Mesothelial cell of epicardium (in vitro differentiated cells): Measurements from ENCODE around the gene SMIM17. TPM values are rescaled to one million over a fixed set of nuclear protein-coding genes. Genes with fewer than 3 reads are reported as not detected.

ENCODE experiments used
- DNase-seq, 2 experiments: peaks; one replicate each; pipeline ENCODE4 v3.0.0; 2021; ENCODE audit warnings: low spot score in 2 of 2; ENCODE audit not compliant: unreplicated experiment in 2 of 2
- H3K27ac Mint-ChIP-seq: 2 replicates; pipeline ENCODE4 v1.8.0; 2021; ENCODE audit warnings: mixed read lengths
- H3K27me3 Mint-ChIP-seq: 2 replicates; pipeline ENCODE4 v1.8.0; 2021; ENCODE audit warnings: low read depth, mixed read lengths
- H3K36me3 Mint-ChIP-seq: 2 replicates; pipeline ENCODE4 v1.8.0; 2021; ENCODE audit warnings: mixed read lengths
- H3K4me1 Mint-ChIP-seq: 2 replicates; pipeline ENCODE4 v1.8.0; 2021; ENCODE audit warnings: mixed read lengths
- H3K4me3 Mint-ChIP-seq: 2 replicates; pipeline ENCODE4 v1.8.0; 2021; ENCODE audit warnings: mild to moderate bottlenecking, moderate library complexity, mixed read lengths
- H3K9me3 Mint-ChIP-seq: 2 replicates; pipeline ENCODE4 v1.8.0; 2021; ENCODE audit warnings: mixed read lengths
- CTCF ChIP-seq: fragments of 200-600 bp; sonication (generic); IDR thresholded peaks from one replicate; pipeline ENCODE4 v1.5.0; 2021; ENCODE audit warnings: antibody characterized with exemption; ENCODE audit not compliant: unreplicated experiment
- total RNA-seq: library from RNA; stranded (reverse); gene quantifications from 3 replicates; pipeline ENCODE4 v1.2.1, GENCODE V29; 2021

Gene SMIM17
- total RNA-seq, 1 donor from 2014 or later: 2.6 TPM

DNA sequence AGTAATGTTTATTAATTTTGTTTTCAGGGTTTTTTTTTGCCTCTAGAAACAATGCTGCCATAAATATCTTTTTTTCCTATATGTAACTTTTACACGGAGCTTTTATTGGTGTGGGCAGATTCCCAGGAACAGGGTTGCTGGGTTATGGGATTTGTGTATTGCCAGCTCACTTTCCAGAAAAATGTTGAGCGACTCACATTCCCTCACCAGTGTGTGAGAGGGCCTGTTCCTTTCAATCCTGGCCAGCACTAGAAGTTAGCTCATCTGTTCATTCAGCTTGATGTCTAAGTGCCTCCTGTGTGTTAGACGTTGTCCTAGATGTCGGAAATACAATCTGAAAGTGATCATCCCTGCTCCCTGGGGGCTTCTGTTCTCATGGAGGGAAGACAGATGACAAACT is 45.3 kb upstream of the SMIM17 start:
- H3K4me3 Mint-ChIP-seq: no peak overlapping the region
- DNase-seq: no peak
- H3K4me1 Mint-ChIP-seq: peaks cover 11% of the 10 kb centered on the region
- H3K27ac Mint-ChIP-seq: no peak overlapping the region
- peaks cover 56% of the 10 kb centered on the region for H3K36me3 Mint-ChIP-seq
- H3K27me3 Mint-ChIP-seq: no peaks in the 10 kb centered on the region
- H3K9me3 Mint-ChIP-seq: peaks cover 53% of the 10 kb centered on the region
- no peak for TF ChIP-seq CTCF

- peaks cover 1% of the 10 kb centered on the region for H3K4me1 Mint-ChIP-seq
- H3K27me3 Mint-ChIP-seq: no peaks in the 10 kb centered on the region
- TF ChIP-seq CTCF: no peak
- no peak overlapping the region for H3K4me3 Mint-ChIP-seq
- peaks cover 62% of the 10 kb centered on the region for H3K9me3 Mint-ChIP-seq
- H3K27ac Mint-ChIP-seq: no peak overlapping the region
- no peak for DNase-seq
- peaks cover 89% of the 10 kb centered on the region for H3K36me3 Mint-ChIP-seq
Measured at GRCh38 chr19:56601375-56601774, 41.6 kb upstream of the SMIM17 start.

- no peak for DNase-seq
- TF ChIP-seq CTCF: no peak
- Mint-ChIP-seq H3K4me3 (no peak overlapping the region), H3K4me1 (no peaks in the 10 kb centered on the region), H3K9me3 (peaks cover 75% of the 10 kb centered on the region), H3K36me3 (peaks cover 89% of the 10 kb centered on the region), H3K27ac (no peak overlapping the region), H3K27me3 (no peaks in the 10 kb centered on the region)
Measured at GRCh38 chr19:56603829-56604228, 39.1 kb upstream of the SMIM17 start.

GRCh38 chr19:56608274-56608964 is 34.5 kb upstream of the SMIM17 start:
- Mint-ChIP-seq H3K4me3 (no peak overlapping the region), H3K27ac (no peak overlapping the region), H3K27me3 (no peaks in the 10 kb centered on the region), H3K4me1 (no peaks in the 10 kb centered on the region), H3K9me3 (peaks cover 82% of the 10 kb centered on the region), H3K36me3 (peaks cover 92% of the 10 kb centered on the region)
- TF ChIP-seq CTCF: no peak
- no peak for DNase-seq

GRCh38 chr19:56611288-56611687 is 31.7 kb upstream of the SMIM17 start:
- no peak for TF ChIP-seq CTCF
- DNase-seq: no peak
- Mint-ChIP-seq H3K4me3 (no peak overlapping the region), H3K27ac (no peak overlapping the region), H3K9me3 (peaks cover 93% of the 10 kb centered on the region), H3K4me1 (no peaks in the 10 kb centered on the region), H3K27me3 (no peaks in the 10 kb centered on the region), H3K36me3 (peaks cover 94% of the 10 kb centered on the region)
